Ramos (cell line): ENCODE data around the gene KCNIP4.

Source experiments
- in situ Hi-C: fragments of 300-500 bp; cut with MboI; formaldehyde crosslinking; loops from one replicate; pipeline ENCODE4 v1.14.3; 2022; ENCODE audit warnings: low sequenced_read_pairs; ENCODE audit not compliant: unreplicated experiment

The KCNIP4 gene

DNA sequence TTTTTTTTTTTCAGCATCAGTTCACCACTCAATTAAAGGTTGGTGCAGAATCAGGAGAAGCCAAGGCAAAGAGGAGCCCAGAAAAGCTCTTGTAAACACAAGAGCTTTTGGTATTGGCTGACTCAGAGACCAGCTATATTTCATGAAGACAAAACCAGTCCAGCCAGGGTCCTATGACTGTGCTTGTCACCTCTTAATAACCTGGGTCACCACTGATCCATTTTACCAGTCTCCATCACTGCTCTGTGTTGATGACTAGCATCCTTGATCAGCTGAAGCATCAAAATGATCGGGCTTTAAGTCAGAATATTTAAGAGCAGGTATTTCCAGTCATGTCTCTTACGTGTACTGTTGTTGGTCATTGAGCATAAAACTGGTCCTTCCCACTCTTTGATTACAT lies 1010.4 kb downstream of the KCNIP4 start:
- in situ Hi-C loops: no loop called here

DNA sequence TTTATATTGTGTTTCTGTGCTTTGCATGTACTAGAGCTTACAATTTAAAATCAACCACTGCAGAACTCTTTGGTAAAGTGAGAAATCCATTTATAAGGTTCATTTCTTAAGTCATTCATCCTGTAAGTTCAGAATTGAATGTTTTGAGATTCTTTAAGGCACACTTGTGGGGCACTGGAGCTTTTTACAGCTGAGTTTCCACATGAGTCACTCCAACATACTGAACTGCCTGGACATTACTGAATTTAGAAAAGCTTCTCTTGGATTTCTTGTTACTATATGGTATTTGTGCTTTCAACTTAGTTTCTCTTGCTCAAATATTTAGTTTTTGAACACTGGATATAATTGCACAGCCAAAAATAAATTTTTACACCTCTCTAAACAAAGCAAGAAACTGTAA lies 1022.0 kb downstream of the KCNIP4 start:
- in situ Hi-C loops: no loop called here

DNA sequence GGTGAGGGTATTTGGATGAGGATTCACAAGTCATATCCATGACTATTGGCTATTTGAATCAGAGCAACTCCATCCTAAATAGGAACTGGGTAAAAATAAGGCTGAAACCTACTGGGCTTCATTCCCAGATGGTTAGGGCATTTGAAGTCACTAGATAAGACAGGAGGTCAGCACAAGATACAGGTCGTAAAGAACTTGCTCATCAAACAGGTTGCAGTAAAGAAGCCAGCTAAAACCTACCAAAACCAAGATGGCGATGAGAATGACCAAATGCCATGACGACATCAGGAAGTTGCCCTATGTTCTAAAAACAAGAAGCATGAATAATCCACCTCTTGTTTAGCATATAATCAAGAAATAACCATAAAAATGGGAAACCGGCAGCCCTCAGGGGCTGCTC lies 1023.4 kb downstream of the KCNIP4 start:
- in situ Hi-C loops: no loop called here

DNA sequence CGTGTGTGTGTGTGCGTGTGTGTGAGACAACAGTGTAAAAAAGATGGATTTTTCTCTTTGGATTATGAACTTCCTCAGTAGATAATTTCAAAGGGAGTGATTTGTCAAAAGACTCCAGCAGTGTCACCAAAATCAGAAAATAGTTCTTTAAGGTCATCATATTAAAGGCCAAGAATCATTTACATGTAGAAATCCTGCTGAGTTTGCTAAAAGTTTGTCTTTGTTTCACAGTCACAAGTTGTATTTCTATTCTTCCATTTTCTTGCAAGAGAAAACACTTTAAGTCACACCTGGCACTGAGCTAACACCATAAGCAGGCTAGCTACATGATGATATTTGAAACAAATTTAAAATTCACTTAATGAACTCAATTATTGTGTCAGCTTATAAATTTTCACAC lies 1025.6 kb downstream of the KCNIP4 start:
- in situ Hi-C loops: no loop called here

DNA sequence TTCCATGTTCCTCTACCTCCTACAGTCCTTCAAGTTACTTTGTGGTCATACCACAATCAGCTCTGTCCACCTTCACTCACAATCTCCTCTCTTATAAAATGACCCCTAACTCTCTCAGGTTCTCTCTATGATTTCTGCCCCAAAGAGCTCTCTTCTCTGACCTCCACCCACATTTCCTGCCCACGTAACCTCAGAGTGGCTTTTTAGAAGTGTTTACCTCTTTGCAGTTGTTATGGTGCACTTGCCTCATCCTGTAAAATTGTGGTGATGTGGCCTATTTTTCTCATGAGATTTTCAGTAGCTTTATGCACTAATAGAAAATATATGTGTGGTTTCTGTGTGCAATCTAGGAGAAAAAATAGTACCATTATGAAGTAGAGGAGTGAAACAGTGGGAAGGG lies 1032.5 kb downstream of the KCNIP4 start:
- in situ Hi-C loops: no loop called here

DNA sequence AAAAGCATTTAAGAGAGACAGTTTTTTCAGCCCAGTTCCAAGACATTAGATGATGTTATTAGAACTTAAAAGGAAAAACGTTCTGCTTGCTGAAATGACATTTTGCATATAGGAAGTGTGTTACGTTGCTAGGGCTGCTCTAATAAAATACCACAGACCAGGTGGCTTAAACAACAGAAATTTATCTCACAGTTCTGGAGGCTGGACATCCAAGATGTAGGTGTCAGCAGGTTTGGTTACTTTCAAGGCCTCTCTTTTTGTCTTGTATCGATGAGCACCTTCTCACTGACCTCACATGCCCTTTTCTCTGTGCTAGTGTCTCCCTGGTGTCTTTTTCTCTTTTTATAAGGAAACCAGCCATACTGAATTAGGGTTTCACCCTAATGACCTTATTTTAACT lies 1043.6 kb downstream of the KCNIP4 start:
- in situ Hi-C loops: no loop called here

DNA sequence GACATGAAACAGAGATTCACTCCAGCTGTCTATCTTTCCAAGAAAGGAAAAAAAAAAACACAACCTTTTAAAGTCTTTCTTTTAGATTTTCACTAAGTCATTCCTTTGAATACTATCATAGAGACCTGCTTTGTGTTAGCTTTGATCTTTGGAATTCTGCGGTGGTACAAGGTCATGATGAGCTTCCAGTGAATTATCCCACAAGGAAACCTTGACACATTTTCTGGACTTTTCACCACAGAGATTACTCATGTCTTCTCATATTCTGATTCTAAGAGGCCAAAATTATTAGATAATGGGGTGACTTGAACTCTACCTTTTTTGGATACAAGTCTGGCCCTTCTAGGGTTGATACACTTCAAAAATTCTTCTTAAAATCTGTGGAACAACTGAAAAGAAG lies 1046.7 kb downstream of the KCNIP4 start:
- in situ Hi-C loops: no loop called here

DNA sequence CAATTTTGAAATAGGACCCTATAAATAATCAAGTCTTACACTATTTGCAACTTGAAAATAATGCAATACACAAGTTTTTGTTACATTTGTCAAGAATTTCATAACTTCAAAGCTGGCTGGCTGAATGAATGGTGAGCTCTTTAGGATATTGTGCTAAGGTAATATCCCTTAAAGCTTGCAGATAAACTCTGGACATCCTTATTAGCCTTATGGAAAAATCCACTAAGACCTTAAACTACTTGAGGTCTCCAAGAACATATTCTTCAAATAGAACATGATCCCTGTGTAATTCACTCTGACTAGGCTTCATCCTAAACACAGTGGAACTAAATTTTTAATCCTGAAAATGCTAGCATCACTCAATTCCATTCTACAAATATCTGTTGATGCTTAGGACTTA lies 1049.0 kb downstream of the KCNIP4 start:
- in situ Hi-C loops: no loop called here

DNA sequence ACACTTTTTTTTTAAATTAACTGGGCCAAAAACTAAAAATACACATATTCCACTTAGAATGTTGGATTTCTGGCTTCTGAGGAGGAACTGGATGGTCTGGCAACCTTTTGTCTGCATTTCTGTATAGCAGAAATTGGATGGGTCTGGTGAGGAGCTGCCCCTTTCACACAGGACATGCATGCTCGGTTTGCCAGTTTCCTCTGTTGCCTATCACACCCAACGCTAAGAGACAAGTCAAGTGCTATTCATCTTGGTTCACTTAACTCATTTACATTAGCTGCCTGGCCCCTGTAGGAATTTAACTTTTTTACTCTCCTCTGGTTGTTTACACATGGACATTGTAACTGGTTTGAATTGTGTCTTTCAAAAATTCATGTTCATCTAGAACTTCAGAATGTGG lies 1052.6 kb downstream of the KCNIP4 start:
- in situ Hi-C loops: no loop called here

DNA sequence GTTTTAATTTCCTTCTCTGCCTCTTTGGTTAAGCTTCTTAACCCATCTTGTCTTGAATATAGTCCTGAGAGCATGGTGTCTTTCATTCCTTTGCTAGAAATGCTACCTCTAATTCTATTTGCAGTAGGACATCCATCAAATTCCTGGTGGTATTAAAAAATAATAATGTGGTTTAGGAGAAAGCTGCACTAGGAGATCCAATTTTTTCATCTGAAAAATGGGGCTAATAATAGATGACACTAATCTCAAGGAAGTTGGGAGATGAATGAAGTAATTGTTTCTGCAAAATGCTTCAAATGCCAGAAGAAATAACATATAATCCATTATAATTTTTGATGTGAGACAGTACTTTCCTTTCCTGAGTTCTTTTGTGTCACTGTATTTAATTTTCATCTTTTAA lies 1053.4 kb downstream of the KCNIP4 start:
- in situ Hi-C loops: no loop called here

DNA sequence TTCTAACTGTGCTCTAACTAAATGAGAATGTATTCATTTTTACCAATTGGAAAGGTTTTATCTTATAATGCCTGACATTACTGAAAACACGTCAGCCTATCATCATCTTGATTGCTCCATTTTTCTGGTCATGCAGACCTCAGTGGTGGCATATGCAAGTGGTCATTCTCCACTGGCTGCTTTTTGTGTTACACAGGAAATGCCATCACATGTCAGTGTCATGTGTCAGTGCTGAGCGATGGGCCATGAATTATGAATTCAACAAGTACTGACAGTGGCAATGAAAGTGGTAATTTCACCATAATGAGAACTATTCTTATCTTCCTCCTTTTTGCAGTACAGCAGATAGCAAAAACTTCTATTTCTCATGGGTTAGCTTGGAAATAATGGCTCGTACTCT lies 1057.8 kb downstream of the KCNIP4 start:
- in situ Hi-C loops: no loop called here

DNA sequence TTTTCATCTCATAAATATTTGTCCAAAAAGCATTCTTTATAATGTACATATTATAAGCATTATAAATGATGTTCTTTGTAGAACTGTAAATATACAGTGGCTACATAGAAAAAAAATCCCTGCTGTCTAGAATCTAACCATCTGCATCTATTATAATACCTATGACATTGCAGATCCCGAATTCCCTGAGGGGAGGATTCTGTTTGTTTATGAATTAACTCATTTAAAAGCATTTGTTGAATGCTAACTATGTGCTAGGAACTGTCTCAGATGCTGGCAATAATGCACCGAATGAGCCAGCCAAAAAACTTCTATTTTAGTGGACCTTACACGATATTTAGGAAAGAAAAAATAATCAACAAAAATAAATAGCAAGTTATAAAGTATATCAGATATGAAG lies 1058.7 kb downstream of the KCNIP4 start:
- in situ Hi-C loops: no loop called here

DNA sequence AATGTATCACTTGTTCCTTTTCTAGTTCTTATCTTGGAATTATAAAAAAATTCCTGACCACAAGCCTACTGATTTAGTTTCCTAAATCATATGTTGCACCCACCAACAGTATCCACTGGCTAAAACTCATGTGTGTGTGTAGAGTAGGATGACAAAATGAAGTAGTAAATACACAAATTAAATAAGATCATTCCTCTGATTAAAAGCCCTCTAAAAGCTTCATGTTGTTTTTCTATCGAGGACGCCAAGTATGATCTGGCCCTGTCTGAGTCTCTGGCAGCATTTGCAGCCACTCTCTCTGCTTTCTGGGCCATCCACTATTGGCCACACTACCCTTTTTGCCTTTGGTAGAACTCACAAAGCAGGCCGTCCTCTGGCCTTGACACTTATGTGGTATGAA lies 1064.9 kb downstream of the KCNIP4 start:
- in situ Hi-C loops: no loop called here

DNA sequence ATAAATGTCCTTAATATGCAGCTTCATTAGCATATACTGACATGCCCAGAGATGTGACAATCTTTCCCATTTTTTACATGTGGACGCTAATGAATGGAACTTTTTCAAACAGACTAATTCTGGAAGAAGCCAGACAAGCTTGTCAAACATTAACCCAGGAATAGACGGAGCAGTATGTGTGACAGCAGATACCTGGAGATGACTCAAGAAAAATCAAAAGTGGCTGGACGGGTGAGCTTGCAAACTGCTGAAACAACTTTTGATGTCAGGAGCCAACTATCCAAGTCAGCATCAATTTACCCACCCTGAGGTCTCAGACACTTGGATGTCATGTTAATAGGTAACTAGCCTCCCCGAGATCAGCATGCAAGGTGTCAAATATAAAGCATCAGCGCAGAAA lies 1065.3 kb downstream of the KCNIP4 start:
- in situ Hi-C loops: no loop called here

DNA sequence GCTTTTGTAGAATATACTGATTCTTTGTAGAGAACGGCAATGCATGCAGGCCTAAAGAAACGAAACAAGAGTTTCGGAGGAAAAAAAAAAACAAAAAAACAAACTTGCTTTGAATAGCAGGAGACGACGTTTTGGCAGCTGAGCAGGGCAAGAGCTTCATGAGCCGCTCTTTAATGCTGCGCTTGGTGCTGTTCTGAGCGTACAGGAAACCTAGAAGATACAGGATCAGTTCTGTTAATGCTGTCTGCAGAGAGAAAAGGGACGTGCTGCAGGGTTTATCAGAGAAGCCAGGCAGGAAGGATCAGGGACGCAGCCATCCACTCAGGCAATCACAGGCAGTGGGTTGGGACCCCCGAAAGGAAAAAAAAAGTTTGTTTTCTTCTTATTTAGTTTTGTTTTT lies 1066.1 kb downstream of the KCNIP4 start:
- in situ Hi-C loops: no loop called here

DNA sequence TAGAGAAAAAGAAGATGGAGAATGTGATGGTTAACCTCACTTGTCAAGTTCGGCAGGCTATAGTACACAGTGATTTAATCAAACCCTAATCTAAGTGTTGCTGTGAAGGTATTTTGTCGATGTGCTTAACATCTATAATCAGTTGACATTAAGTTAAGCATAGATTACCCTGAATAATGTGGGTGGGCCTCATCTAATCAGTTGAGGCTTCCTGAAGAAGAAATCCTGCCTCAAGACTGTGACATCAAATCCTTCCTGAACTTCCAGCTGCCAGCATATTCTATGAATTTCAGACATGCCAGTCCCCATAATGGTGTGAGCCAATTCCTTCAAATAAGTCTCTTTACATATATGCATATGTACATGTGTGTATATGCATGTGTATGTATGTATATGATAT lies 1066.9 kb downstream of the KCNIP4 start:
- in situ Hi-C loops: no loop called here

DNA sequence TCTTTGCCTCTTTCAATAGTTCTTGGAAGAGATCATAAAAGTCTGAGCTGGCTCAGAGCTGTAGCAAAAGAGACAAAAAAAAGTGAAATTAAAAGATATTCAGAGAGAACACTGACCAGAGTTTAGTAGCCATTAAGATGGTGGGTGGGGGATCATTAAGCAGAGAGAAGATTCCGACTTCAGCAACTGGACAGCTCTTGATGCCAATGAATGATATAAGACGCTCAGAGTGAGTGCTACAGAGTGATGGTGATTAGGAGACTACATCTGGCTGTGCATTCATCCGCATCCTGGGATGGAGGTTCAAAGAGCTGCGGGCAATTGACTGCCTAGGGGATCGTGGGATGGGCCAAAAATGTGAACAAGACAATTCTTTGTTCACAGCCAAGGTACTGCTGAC lies 1069.8 kb downstream of the KCNIP4 start:
- in situ Hi-C loops: no loop called here

DNA sequence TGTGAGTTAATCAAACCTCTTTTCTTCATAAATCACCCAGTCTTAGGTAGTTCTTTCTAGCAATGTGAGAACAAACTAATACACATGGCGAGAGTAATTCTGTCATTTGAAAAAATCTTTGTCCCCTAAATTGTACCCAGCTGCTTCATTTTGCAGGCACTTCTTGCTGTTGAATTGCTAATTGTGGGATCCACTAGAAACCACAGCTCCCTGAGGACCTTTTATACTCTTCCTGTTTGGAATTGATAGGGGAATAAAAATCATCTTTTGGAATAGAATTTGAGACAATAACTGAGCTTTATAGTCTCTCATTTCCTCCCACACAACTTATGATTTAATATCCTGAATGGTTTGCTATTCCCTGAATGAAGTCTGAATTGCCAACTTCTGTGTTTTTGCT lies 1078.1 kb downstream of the KCNIP4 start:
- in situ Hi-C loops: no loop called here

DNA sequence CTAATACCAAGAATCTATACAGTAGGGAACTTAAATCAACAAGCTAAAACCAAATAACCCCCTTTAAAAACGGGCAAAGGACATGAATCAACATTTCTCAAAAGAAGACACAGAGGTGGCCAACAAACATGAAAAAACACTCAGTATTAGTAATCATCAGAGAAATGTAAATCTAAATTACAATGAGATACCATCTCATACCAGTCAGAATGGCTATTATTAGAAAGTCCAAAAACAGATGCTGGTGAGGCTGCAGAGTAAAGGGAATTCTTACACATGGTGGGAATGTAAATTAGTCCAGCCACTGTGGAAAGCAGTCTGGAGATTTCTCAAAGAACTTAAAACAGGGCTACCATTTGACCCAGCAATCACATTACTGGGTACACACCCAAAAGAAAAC lies 1080.5 kb downstream of the KCNIP4 start:
- in situ Hi-C loops: no loop called here

DNA sequence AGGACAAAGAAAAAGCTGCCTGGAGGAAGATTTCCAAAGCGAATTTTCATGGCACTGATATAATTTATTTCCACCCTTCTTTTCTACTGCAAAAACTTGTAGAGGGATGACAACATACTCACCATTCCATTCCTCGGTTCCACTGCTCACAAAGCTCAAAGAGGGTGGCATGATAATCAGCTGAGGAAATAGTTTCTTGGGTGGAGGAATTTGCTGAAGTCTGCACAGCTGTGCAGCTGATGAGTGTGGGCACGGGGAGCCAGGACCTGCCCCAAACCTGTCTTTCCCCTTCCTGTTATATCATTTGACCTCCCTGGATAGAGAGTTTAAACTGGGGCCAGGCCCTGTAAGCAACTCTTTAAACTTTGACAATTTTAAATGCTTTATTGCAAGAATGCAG lies 1087.7 kb downstream of the KCNIP4 start:
- in situ Hi-C loops: no loop called here

DNA sequence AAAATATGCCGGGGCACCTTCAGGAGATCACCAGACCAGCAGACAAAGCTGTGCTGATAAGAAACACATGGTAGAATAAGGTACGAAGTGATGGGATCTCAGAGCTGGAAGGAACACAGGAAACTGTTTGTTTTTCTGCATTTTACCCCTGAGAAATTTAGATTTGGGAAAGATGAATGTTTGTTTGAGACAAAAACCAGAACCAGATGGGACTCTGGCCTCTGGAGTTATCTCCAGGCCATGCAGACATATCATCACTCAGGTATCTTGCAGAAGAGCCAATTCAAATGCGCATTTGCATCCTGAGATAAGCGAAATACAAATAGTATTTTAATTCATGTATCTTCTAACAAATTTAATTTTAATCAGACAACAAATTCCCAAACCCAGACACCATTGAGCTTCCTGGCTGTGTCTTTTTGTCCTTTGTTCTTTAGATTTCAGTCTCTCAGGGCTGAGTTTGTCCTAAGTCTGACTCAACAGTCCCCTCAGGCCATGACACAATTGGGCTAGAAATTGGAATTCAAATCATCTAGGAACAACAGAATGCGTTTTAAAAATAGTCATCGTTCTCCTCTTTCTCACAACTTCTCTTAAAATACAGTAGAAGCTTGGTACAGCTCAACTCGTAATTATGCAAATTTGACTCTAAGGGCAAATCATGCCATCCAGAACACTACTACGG lies 1089.3 kb downstream of the KCNIP4 start:
- in situ Hi-C loops: no loop called here

DNA sequence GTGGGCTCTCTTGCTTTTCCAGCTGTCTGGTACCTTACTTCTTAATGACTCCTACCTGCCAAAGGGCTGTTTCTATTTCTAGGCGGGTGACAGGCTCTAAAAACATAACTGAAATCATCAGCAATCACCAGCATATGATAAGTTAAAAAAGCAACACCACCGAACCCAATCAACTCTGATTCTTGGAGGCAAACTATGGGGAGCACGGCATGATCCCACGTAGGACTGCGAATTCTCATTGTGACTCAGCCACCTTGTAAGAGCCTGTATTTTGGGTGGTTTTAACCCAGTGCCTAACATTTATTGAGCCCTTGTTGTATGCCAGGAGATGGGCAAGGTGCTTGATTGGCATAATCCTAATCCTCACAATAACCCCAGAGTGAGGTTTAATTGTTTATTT lies 1091.5 kb downstream of the KCNIP4 start:
- in situ Hi-C loops: no loop called here
